SK-N-SH treated with all-trans-retinoic acid at 6 μM for 48 hours (cell line): ENCODE data around the gene STPG3.

Source experiments
- ARNTL ChIP-seq: fragments of 450-650 bp; formaldehyde crosslinking; IDR thresholded peaks from 2 replicates; pipeline ENCODE4 v1.5.0; 2020; ENCODE audit warnings: low read depth, mild to moderate bottlenecking, moderate library complexity, borderline replicate concordance
- BACH2 ChIP-seq: fragments of 250-450 bp; sonication (Bioruptor Pico); IDR thresholded peaks from 2 replicates; pipeline ENCODE4 v1.9.0; 2021; ENCODE audit warnings: mild to moderate bottlenecking, borderline replicate concordance
- CSDC2 ChIP-seq: fragments of 250-450 bp; sonication (Bioruptor Pico); IDR thresholded peaks from 2 replicates; pipeline ENCODE4 v1.5.0; 2020; ENCODE audit warnings: mild to moderate bottlenecking, moderate library complexity
- ZC3H10 ChIP-seq: fragments of 250-450 bp; sonication (Bioruptor Pico); IDR thresholded peaks from 2 replicates; pipeline ENCODE4 v1.5.1; 2021; ENCODE audit warnings: mild to moderate bottlenecking, moderate library complexity
- ZNF565 ChIP-seq: fragments of 450-650 bp; formaldehyde crosslinking; conservative IDR thresholded peaks from 2 replicates; pipeline ENCODE4 v1.5.0; 2020; ENCODE audit warnings: low read depth, mild to moderate bottlenecking, moderate library complexity
- TF ChIP-seq, protein P1 (sequence below): fragments of 250-450 bp; sonication (Bioruptor Pico); IDR thresholded peaks from 2 replicates; pipeline ENCODE4 v1.5.0; 2020; ENCODE audit warnings: mild to moderate bottlenecking, moderate library complexity
- TF ChIP-seq, protein P2 (sequence below): fragments of 250-450 bp; sonication (Bioruptor Pico); IDR thresholded peaks from 2 replicates; pipeline ENCODE4 v1.5.1; 2021; ENCODE audit warnings: mild to moderate bottlenecking, moderate library complexity

DNA sequence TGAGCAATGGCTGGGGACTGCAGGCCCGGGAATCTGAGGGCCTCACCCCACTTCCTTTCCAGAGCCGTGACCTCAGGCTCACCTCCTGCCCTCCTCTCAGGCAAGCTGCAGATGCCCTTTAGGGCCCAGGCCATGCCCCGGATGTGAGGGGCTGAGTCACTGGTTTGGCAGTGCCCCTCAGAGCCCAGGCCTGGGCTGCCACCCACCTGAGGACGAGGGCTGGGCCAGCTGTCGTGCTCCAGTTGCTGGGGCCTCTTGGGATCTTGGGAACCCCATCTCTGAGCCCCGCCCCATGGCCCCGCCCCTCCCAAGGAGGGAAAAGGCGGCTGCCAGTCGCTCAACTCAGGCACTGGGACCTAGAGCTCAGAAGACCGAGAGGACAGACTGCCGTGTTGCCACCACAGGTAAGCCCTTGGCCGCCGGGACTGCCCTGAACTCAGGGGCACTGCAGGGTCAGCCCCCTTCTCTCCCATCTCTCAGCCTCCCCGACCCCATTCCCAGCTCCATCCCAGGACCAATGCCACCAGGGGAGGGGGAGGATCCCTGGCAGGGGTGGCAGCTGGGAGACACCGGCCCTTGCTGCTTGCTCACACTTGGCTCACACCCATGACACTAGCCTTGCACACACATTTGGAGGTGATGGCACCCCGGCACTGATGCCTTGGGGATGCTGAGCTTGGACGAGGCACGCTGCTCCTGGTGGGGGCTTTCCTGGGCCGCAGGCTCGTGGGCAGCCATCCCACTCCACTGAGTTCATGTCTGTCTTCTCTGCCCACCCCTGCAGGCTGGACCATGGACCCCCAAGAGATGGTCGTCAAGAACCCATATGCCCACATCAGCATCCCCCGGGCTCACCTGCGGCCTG is 26.0 kb upstream of the STPG3 start, which contains the start of gene CYSRT1:
- no peak for TF ChIP-seq BACH2 (CRISPR knock-in tag)
- no peak for TF ChIP-seq CSDC2 (CRISPR knock-in tag)
- TF ChIP-seq ARNTL (CRISPR knock-in tag), result no peak
- TF ChIP-seq, protein P1, sequence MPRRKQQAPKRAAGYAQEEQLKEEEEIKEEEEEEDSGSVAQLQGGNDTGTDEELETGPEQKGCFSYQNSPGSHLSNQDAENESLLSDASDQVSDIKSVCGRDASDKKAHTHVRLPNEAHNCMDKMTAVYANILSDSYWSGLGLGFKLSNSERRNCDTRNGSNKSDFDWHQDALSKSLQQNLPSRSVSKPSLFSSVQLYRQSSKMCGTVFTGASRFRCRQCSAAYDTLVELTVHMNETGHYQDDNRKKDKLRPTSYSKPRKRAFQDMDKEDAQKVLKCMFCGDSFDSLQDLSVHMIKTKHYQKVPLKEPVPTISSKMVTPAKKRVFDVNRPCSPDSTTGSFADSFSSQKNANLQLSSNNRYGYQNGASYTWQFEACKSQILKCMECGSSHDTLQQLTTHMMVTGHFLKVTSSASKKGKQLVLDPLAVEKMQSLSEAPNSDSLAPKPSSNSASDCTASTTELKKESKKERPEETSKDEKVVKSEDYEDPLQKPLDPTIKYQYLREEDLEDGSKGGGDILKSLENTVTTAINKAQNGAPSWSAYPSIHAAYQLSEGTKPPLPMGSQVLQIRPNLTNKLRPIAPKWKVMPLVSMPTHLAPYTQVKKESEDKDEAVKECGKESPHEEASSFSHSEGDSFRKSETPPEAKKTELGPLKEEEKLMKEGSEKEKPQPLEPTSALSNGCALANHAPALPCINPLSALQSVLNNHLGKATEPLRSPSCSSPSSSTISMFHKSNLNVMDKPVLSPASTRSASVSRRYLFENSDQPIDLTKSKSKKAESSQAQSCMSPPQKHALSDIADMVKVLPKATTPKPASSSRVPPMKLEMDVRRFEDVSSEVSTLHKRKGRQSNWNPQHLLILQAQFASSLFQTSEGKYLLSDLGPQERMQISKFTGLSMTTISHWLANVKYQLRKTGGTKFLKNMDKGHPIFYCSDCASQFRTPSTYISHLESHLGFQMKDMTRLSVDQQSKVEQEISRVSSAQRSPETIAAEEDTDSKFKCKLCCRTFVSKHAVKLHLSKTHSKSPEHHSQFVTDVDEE (CRISPR knock-in tag), result no peak
- TF ChIP-seq, protein P2, sequence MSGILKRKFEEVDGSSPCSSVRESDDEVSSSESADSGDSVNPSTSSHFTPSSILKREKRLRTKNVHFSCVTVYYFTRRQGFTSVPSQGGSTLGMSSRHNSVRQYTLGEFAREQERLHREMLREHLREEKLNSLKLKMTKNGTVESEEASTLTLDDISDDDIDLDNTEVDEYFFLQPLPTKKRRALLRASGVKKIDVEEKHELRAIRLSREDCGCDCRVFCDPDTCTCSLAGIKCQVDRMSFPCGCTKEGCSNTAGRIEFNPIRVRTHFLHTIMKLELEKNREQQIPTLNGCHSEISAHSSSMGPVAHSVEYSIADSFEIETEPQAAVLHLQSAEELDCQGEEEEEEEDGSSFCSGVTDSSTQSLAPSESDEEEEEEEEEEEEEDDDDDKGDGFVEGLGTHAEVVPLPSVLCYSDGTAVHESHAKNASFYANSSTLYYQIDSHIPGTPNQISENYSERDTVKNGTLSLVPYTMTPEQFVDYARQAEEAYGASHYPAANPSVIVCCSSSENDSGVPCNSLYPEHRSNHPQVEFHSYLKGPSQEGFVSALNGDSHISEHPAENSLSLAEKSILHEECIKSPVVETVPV (CRISPR knock-in tag), result no peak
- no peak for TF ChIP-seq ZNF565 (CRISPR knock-in tag)
- no peak for TF ChIP-seq ZC3H10
